Activated CD4-positive, alpha-beta T cell treated with anti-CD3 and anti-CD28 coated beads, Interleukin-2, amount 50 U/mL, for 48 hours (primary cell): ENCODE measurements around the gene LSM3.

Source experiments
- DNase-seq, 2 experiments: peaks; one replicate each; pipeline ENCODE4 v3.0.0-alpha.2; 2020

The LSM3 gene

GRCh38 chr3:14242490-14243311 is 64.1 kb downstream of the LSM3 start:
- DNase-seq: no peak

GRCh38 chr3:14243782-14244181 is 65.2 kb downstream of the LSM3 start:
- no peak for DNase-seq

DNA sequence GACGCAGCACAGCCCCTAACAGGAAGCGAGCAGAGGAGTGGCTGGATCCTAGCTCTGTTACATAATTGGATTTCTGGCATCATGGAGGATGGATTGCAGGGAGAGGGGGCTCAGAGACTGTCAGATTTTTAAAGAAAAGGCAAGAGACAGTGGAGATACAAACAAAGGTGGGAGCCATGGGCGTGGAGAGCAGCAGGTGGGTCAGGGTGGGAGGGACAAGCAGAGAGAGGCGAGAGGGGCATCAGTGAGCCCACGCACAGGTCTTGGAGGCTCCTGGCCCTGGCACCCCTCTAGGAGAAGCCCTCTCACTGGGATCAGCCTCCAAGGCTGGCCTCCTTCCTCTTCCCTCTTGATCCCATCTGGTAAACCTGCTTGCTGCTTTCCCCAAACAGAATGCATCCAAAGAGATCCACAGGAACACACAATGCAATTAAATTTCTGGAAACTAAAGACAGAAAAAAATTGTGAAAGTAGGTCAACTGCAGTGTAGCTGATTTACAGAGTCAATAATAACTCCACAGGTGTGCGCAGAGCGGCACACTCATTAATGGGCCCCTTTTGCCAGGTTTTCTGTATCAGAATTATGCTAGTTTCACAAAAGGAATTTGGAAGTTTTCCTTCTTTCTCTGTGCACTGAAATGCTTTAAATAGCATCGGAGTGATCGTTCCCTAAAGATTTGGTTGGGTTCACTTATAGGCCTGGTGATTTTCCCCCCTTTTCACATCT is 66.1 kb downstream of the LSM3 start:
- DNase-seq: no peak

GRCh38 chr3:14245248-14245639 is 66.6 kb downstream of the LSM3 start:
- no peak for DNase-seq

GRCh38 chr3:14245822-14246221 is 67.2 kb downstream of the LSM3 start:
- no peak for DNase-seq

DNA sequence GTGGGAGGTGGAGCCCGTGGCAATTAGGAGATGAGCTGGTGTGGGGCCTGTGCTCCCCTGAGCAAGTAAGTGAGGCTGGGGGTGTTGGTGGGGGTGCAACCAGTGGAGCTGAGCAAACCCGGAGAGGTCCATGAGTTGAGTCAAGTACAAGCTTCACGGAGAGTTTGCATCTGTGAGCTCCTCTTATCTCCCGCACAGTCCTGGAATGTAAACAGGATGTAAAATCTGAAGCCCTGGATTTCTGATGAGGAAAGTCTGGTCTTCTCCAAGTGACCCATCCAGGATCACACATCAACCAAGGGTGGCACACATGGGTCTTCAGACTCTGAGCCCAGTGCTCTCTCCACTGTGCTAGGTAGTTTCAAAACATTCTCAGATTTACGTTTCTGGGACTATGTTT is 67.8 kb downstream of the LSM3 start:
- DNase-seq: no peak

GRCh38 chr3:14248477-14248848 is 69.8 kb downstream of the LSM3 start:
- DNase-seq: no peak

GRCh38 chr3:14248849-14249523 is 70.4 kb downstream of the LSM3 start:
- no peak for DNase-seq
